Loucy (cell line): ENCODE data around the gene NEUROD1.

Experiments
- EZH2phosphoT487 ChIP-seq: fragments of 200-600 bp; IDR thresholded peaks from 2 replicates; pipeline ENCODE4 v1.6.1; 2018; ENCODE audit warnings: antibody characterized with exemption, mild to moderate bottlenecking, moderate library complexity, borderline replicate concordance
- TF ChIP-seq, protein P1 (sequence below): fragments of 200-600 bp; sonication (generic); conservative IDR thresholded peaks from 2 replicates; pipeline ENCODE4 v1.5.1; 2014; ENCODE audit warnings: mild to moderate bottlenecking, antibody characterized with exemption, low read length

DNA sequence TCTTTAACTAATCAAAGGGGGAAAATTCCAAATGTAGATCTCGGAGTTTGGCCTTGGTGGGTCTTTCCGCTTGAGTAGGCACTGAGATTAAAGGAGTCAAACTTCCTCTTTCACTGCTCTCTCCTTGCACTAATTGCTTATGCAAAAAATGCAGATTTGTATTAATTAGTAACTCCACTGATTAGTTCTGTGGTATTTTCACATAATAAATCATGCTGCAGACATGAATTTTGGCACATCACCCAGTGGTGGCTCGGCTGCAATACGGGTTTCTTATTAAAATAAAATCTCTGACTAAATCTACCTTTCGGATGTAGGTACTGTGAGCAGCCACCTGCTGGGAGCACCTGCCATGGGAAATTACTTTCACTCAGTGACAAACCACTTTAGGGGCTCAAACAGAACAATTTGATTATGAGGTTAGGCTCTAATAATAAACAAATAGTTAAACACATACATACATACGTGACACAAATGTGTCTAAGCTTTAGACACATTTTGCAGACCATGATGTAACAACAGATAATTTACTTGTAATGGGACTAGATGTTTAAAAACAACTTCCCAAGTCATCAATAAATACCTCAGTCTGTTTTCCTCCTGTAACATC, 6.4 kb upstream of the NEUROD1 start:
- TF ChIP-seq, protein P1, sequence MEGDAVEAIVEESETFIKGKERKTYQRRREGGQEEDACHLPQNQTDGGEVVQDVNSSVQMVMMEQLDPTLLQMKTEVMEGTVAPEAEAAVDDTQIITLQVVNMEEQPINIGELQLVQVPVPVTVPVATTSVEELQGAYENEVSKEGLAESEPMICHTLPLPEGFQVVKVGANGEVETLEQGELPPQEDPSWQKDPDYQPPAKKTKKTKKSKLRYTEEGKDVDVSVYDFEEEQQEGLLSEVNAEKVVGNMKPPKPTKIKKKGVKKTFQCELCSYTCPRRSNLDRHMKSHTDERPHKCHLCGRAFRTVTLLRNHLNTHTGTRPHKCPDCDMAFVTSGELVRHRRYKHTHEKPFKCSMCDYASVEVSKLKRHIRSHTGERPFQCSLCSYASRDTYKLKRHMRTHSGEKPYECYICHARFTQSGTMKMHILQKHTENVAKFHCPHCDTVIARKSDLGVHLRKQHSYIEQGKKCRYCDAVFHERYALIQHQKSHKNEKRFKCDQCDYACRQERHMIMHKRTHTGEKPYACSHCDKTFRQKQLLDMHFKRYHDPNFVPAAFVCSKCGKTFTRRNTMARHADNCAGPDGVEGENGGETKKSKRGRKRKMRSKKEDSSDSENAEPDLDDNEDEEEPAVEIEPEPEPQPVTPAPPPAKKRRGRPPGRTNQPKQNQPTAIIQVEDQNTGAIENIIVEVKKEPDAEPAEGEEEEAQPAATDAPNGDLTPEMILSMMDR = no peak
- TF ChIP-seq EZH2phosphoT487 = no peak
